Liver (tissue), 3 donors: ENCODE data around the gene PCDHGA10.

Source experiments
- GABPA ChIP-seq, 2 donors: IDR thresholded peaks in 1 of 2; conservative IDR thresholded peaks in 1 of 2; 2 replicates each; pipeline ENCODE4 v1.6.1; 2016; ENCODE audit warnings: antibody characterized with exemption in 2 of 2, mild to moderate bottlenecking in 1 of 2, moderate library complexity in 1 of 2
- HNF4G ChIP-seq: IDR thresholded peaks from 2 replicates; pipeline ENCODE4 v1.6.1; 2016; ENCODE audit warnings: antibody characterized with exemption
- JUND ChIP-seq, 2 donors: IDR thresholded peaks; 2 replicates each; pipeline ENCODE4 v1.6.1; 2016; ENCODE audit warnings: antibody characterized with exemption in 2 of 2
- RXRA ChIP-seq, 2 donors: IDR thresholded peaks; 2 replicates each; pipeline ENCODE4 v1.6.1; 2017 to 2018; ENCODE audit warnings: antibody characterized with exemption in 2 of 2, mild to moderate bottlenecking in 1 of 2
- SP1 ChIP-seq: IDR thresholded peaks from 2 replicates; pipeline ENCODE4 v1.6.1; 2018; ENCODE audit warnings: antibody characterized with exemption, mild to moderate bottlenecking
- TAF1 ChIP-seq: conservative IDR thresholded peaks from 2 replicates; pipeline ENCODE4 v1.6.1; 2016; ENCODE audit warnings: antibody characterized with exemption, mild to moderate bottlenecking
- YY1 ChIP-seq: IDR thresholded peaks from 2 replicates; pipeline ENCODE4 v1.6.1; 2016; ENCODE audit warnings: antibody characterized with exemption, mild to moderate bottlenecking
- TF ChIP-seq, protein P1 (sequence below): fragments of 150-350 bp; IDR thresholded peaks from 2 replicates; pipeline ENCODE4 v1.5.1; 2017; ENCODE audit warnings: improper control_type of control experiment, low read depth, low read length; ENCODE audit not compliant: missing input control
- TF ChIP-seq, protein P2 (sequence below): IDR thresholded peaks from 2 replicates; pipeline ENCODE4 v1.6.1; 2016; ENCODE audit warnings: antibody characterized with exemption
- TF ChIP-seq, protein P3 (sequence below): IDR thresholded peaks from 2 replicates; pipeline ENCODE4 v1.6.1; 2016; ENCODE audit warnings: antibody characterized with exemption, mild to moderate bottlenecking
- TF ChIP-seq, protein P4 (sequence below): IDR thresholded peaks from 2 replicates; pipeline ENCODE4 v1.6.1; 2016; ENCODE audit warnings: antibody characterized with exemption
- donor health status: healthy.
- donor health status: healthy.

DNA sequence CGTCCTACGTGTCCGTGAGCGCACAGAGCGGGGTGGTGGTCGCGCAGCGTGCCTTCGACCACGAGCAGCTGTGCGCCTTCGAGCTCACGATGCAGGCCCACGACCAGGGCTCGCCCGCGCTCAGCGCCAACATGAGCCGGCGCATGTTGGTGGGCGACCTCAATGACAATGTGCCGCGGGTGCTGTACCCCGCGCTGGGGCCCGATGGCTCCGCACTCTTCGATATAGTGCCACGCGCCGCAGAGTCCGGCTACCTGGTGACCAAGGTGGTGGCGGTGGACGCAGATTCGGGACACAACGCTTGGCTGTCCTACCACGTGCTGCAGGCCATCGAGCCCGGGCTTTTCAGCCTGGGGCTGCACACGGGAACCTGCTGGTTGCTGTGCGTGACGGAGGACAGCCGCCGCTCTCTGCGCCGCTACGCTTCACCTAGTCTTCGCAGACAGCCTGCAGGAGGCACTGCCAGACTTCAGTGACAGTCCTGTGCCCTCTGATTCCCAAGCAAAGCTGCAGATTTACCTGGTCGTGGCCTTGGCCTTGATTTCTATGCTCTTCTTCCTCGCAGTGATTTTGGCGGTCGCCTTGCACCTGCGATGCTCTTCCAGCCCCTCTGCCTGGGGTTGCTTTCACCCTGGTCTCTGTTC is 15.1 kb downstream of the PCDHGA10 start:
- TF ChIP-seq, protein P1, sequence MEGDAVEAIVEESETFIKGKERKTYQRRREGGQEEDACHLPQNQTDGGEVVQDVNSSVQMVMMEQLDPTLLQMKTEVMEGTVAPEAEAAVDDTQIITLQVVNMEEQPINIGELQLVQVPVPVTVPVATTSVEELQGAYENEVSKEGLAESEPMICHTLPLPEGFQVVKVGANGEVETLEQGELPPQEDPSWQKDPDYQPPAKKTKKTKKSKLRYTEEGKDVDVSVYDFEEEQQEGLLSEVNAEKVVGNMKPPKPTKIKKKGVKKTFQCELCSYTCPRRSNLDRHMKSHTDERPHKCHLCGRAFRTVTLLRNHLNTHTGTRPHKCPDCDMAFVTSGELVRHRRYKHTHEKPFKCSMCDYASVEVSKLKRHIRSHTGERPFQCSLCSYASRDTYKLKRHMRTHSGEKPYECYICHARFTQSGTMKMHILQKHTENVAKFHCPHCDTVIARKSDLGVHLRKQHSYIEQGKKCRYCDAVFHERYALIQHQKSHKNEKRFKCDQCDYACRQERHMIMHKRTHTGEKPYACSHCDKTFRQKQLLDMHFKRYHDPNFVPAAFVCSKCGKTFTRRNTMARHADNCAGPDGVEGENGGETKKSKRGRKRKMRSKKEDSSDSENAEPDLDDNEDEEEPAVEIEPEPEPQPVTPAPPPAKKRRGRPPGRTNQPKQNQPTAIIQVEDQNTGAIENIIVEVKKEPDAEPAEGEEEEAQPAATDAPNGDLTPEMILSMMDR: no peak
- TF ChIP-seq, protein P2, sequence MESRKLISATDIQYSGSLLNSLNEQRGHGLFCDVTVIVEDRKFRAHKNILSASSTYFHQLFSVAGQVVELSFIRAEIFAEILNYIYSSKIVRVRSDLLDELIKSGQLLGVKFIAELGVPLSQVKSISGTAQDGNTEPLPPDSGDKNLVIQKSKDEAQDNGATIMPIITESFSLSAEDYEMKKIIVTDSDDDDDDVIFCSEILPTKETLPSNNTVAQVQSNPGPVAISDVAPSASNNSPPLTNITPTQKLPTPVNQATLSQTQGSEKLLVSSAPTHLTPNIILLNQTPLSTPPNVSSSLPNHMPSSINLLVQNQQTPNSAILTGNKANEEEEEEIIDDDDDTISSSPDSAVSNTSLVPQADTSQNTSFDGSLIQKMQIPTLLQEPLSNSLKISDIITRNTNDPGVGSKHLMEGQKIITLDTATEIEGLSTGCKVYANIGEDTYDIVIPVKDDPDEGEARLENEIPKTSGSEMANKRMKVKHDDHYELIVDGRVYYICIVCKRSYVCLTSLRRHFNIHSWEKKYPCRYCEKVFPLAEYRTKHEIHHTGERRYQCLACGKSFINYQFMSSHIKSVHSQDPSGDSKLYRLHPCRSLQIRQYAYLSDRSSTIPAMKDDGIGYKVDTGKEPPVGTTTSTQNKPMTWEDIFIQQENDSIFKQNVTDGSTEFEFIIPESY: no peak
- TF ChIP-seq SP1 (no peak), RXRA (IDR thresholded peaks at IDR 0.05) (no peak), YY1 (no peak), HNF4G (no peak), TAF1 (no peak), JUND (IDR thresholded peaks at IDR 0.05) (no peak), GABPA (IDR thresholded peaks at IDR 0.05 in 1 of 2, conservative IDR thresholded peaks at IDR 0.05 in 1 of 2) (no peak)
- TF ChIP-seq, protein P3, sequence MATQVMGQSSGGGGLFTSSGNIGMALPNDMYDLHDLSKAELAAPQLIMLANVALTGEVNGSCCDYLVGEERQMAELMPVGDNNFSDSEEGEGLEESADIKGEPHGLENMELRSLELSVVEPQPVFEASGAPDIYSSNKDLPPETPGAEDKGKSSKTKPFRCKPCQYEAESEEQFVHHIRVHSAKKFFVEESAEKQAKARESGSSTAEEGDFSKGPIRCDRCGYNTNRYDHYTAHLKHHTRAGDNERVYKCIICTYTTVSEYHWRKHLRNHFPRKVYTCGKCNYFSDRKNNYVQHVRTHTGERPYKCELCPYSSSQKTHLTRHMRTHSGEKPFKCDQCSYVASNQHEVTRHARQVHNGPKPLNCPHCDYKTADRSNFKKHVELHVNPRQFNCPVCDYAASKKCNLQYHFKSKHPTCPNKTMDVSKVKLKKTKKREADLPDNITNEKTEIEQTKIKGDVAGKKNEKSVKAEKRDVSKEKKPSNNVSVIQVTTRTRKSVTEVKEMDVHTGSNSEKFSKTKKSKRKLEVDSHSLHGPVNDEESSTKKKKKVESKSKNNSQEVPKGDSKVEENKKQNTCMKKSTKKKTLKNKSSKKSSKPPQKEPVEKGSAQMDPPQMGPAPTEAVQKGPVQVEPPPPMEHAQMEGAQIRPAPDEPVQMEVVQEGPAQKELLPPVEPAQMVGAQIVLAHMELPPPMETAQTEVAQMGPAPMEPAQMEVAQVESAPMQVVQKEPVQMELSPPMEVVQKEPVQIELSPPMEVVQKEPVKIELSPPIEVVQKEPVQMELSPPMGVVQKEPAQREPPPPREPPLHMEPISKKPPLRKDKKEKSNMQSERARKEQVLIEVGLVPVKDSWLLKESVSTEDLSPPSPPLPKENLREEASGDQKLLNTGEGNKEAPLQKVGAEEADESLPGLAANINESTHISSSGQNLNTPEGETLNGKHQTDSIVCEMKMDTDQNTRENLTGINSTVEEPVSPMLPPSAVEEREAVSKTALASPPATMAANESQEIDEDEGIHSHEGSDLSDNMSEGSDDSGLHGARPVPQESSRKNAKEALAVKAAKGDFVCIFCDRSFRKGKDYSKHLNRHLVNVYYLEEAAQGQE: no peak
- TF ChIP-seq, protein P4, sequence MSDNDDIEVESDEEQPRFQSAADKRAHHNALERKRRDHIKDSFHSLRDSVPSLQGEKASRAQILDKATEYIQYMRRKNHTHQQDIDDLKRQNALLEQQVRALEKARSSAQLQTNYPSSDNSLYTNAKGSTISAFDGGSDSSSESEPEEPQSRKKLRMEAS: no peak
